RKO (cell line): Measurements from ENCODE around the gene PLCB2.

Experiments
- DNase-seq: peaks from one replicate; pipeline ENCODE4 v3.0.0-alpha.2; 2016; ENCODE audit warnings: low spot score

The PLCB2 gene

DNA sequence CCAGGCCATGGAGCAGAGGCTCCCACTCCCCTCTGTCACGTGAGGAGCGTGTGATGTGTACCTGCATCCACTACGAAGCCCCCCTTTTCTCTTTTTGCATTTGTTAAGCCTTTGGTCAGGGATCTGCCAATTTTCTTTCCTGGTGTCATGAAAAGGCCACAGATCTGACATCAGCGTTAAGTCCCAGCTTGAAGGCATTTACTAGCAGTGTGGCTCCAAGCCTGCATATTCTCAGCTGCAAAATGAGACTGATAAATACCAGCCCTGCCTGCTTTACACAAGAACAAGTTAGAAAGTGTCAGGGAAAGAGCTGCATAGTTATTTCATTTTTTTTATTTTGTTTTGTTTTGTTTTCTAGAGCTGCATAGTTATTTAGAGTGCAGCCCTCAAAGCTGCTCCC, 22.6 kb downstream of the PLCB2 start:
- no peak for DNase-seq

GRCh38 chr15:40283615-40284300, 24.0 kb downstream of the PLCB2 start:
- DNase-seq, result no peak

GRCh38 chr15:40282869-40283614, 24.7 kb downstream of the PLCB2 start, which contains the start of gene ANKRD63:
Gene ANKRD63 (minus strand): TSS chr15:40283064. CDS start chr15:40282586, 478 bp downstream.
- no peak for DNase-seq

DNA sequence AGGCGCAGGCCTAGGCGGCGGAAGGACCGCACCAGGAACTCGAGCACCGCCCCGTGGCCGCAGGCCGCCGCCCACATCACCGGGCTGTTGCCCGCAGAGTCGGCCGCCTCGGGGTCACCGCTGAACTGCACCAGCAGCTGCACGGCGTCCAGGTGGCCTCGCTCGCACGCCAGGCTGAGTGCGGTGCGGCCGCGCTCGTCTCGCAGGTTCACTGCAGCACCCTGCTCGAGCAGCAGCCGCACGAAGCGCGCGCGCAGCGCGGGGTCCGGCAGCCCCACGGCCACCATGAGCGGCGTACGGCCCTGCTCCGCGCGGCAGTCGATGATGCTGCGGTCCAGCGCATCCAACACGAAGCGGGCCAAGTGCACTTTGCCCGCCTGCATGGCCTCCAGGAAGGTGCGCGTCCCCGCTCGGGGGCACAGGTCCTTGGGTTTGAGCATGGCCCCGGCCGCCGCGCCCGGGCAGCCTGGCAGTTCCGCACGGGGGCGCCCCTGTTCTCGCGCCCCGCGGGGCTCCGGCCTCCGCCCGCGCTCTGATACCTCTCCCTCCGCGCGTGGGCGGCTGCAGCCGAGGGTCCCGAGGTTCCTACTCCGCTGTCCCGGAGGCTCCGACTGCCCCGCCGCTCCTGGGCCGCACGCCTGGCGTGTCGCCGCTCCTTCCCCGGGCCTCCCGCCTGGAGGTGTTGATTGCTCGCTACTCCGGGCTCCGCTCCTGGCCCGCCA, 25.4 kb downstream of the PLCB2 start:
- DNase-seq, result peak; percentile 28

DNA sequence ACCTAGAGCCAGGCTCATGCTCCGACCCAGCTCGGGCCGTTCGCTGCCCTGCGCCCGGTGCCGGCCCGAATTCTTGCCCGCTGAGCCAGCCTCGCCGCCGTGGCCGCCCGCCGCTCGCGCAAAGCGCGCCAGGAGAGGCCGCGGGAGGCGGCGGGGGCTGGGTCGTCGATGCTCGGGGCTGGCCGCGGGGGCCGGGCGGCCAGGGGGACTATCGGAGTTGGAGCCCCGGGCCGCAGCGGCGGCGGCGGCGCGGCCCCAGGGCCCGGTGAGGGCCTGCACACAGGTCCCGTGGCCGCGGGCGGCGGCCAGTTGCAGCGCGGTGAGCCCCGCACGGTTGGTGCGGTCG, 26.0 kb downstream of the PLCB2 start:
- DNase-seq, result no peak

DNA sequence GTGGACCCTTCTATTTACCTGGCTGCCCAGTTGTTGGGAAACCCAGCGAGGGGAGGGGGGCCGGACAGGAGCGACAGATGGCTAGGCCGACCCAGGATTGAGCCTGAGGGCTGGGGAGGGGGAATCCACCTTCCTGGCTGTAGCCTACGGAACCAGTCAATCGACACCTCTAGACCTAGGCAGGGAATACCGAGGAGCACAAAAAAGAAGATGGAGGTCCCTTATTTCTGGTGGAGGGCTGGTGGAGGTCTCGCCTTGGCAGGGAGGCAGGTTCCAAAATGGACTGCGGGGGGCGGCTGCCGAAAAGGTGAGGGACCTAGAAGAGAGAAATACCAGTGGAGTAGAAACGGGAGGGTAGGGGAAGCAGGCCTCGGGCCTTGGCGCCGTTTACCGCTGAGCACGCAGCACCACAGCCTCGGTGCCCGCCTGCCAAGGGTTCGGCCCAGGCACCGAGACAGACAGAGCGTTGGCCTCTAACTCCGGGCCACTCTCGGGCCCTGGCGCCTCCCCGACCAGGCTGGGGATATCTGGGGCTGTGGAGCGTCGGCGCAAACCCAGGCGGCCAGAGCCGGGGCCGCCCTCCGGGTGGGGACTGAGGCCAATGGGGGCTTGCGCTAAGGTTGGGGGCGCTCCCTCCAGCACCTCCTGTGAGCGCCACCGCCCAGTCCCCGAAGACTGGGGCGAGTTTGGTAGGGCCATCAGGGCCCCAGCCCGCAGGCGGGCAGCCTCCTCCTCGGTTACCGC, 26.5 kb downstream of the PLCB2 start:
- no peak for DNase-seq

DNA sequence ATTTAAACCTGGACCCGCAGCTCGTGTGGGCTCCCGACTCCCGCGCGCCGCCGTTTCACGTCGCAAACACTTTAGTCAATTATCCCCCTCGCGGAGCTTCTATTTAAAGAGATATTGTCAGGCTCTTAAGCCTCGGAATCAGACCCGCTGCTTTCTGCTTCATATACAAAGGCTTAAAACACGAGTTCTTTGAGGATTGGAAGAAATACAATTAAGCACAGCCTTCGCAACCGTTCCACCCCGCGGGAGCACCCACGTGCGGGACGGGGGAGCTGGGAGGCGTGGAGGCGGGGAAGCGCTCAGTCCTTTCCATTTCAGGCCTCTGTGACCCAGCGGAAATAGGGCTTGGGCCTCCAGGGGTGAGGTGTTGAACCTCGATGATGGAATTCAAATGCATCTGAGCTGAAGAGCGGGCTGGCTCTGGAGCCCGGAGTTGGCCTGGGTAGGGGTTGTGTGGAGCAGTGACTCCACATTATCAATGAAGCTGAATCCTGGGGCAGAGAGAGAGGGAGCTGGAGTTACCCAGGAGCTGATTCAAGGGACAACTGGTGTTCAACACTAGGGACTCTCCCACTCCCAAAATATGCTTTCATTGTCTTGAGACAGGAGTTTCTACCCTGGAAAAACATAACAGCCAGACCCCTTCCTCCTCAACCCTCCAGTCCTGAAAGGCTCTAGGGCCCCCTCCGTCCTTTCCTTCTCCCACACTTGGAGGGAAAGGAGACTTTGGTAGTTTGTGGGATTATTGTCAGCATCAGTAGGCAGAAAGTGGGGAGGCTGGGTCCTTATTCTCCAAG, 27.3 kb downstream of the PLCB2 start:
- DNase-seq, result no peak

- peak; percentile 56 for DNase-seq
Measured at GRCh38 chr15:40279437-40280141, 28.1 kb downstream of the PLCB2 start.

DNA sequence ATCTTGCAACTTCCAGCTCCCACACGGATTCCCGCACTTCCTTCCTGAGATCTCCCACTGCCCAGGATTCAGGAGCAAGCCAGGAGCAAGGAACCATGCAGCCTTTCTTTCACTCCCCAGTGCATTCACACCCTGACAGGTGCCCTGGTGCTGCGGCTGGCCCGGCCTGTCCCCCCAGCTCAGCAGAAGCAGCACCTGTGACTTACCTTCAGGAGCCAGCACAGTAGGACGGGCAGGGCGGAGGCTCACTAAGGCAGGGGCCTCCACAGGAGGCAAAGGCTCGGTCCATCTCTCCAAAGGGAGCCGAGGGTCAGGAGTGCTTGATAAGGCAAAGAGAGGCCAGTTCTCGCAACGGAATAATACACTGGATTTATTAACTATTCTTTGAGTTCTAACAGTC, 29.7 kb downstream of the PLCB2 start:
- no peak for DNase-seq

GRCh38 chr15:40277471-40277870, 30.3 kb downstream of the PLCB2 start:
- no peak for DNase-seq

DNA sequence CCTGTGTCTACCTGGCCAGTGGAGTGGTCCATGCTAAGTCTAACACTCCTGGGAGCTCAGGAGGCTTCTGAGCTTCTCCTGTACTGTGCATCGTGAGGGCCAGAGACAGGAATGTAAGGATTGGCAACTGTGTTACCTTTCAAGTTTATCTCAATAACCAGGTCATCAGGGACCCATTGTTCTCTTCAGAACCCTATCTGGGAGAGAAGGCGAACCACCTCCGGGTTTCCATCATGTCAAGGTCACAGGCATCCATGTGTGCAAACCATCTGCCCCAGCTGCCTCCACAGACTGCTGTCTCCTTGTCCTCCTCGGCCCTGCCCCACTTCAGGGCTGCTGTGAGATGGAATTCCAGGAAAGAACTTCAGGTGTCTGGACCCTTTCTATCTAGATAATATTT, 30.8 kb downstream of the PLCB2 start:
- DNase-seq, result no peak

GRCh38 chr15:40275954-40276353, 31.8 kb downstream of the PLCB2 start:
- no peak for DNase-seq

- DNase-seq, result no peak
Measured at GRCh38 chr15:40275523-40275922, 32.2 kb downstream of the PLCB2 start.

DNA sequence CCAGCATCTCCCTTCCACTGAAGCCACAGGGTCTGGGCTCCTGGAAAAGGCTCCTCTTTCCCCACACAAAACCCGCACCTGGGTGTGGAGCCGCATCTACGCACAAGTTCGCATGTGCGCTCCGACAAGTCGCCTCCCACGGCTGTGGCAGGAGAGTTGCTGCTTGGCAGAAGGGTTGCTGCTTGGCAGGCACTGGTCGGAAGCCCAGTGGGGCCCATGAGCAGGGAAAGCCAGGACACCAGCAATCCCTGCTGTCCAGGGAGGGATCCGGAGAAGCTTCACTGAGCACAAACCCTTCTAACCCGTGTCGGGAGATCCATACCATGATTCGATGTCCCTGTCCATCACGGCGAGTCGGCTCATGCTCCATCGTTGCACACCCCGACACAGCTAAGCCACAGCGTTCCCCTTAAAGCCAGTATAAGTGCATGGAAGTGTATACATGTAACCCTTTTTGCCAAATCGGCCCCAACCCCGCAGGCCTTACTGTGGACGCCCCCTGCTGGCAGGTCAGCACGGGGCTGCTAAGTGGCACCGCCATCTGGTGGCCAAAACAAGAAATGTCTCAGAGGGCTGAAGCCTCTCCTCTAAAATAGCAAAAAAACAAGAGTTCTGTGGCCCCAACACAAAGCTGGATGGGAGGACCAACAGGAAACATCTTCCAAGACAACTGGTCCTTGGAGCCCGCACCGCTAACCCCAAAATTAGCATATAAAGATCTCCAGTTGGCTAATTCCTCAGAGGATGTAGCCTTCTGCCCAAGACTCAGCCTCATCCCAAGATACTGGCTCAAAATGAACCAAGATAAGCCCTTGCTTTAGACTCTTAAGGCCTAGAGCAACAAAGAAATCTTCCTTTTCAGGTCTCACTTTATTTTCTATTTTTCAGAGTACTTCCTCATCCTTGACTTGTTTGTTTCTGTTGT, 33.1 kb downstream of the PLCB2 start:
- DNase-seq, result peak; percentile 84

DNA sequence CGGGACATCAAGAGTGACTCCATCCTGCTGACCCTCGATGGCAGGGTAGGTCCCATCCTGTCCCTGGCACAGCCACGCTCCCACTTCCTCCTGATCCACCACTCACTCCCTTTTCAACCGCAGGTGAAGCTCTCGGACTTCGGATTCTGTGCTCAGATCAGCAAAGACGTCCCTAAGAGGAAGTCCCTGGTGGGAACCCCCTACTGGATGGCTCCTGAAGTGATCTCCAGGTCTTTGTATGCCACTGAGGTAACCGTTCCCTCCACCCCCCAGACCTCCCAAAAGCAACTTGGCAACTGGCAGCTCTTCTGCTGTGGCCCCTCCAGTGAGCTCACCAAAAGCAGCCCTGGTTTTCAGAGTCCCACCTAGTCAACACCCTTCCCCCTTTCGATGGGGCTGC, 34.3 kb downstream of the PLCB2 start:
- DNase-seq, result no peak

DNA sequence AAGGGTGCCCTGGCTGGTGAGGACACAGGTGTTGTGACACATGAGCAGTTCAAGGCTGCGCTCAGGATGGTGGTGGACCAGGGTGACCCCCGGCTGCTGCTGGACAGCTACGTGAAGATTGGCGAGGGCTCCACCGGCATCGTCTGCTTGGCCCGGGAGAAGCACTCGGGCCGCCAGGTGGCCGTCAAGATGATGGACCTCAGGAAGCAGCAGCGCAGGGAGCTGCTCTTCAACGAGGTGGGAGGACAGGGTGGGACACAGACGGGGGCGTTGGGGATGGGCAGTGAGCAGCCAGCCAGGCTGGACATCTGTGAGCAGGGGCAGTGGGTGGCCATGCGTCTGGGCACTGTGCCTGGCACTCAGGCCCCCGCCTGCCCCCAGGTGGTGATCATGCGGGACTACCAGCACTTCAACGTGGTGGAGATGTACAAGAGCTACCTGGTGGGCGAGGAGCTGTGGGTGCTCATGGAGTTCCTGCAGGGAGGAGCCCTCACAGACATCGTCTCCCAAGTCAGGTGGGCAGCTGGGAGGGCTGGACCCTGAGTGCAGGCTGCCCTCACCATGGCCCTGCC, 35.2 kb downstream of the PLCB2 start:
- DNase-seq, result no peak

- no peak for DNase-seq
Measured at GRCh38 chr15:40271685-40272484, 35.9 kb downstream of the PLCB2 start.

DNA sequence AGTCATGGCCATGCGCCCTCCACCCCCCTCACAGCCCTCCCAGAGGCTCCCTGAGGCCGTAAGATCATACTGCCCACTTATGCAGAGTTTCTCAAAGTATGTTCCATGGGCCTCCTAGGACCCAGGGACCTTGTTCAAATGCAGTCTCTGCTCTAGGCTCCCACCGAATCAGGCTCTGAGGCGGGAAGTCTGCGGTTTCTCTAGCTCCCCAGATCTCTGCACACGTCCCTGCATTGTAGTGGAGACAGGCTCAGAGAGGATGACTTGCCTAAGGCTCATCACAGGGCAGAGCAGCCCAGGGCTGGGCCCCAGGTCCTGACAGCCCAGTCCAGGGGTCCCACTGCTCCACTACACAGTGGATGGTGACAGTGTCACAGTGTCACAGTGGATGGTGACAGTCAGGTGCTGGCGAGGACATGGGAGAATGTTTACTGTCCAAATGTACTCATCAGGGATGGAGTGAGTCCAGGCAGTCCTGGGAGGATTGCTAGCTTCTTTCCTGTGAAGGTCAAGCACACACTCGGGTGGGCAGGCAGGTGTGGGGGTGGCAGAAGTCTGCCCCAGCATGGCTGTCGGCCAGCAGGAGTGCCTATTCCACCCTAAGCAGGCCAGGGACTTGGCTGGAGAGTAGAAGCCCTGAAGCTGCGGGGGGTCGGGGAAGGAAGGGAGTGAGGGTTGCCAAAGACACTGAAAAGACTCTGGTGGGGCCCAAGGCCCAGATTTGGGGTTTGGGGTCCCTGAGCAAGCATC, 37.3 kb downstream of the PLCB2 start:
- no peak for DNase-seq
